Pancreas (tissue), 10 donors: ENCODE measurements around the gene GRID1. TPM values are rescaled to one million over a fixed set of nuclear protein-coding genes. Genes with fewer than 3 reads are reported as not detected.

Experiments
- ATAC-seq, 4 donors: fragments of 200-7000 bp; cut with Tn5 transposase; one replicate each; pipeline versions ENCODE4 v1.8.0 to v1.9.1; 2020; ENCODE audit warnings: mild to moderate bottlenecking in 4 of 4, moderate library complexity in 4 of 4
- DNase-seq, 6 donors: peaks; one replicate each; pipeline ENCODE4 v3.0.0-alpha.2; 2020
- FAIRE-seq: peaks from 2 replicates; lab custom pipeline; 2012; peaks lifted over from hg19 to GRCh38; lab: Jason Lieb, UNC
- H3K27ac ChIP-seq, 4 donors: fragments of 200-600 bp; sonication (generic); 1 replicate in 3 of 4; 2 replicates in 1 of 4; pipeline versions ENCODE4 v1.5.0 to v1.8.0; 2020
- H3K27me3 ChIP-seq, 4 donors: fragments of 200-600 bp; one replicate each; pipeline ENCODE4 v1.8.0; 2021
- H3K36me3 ChIP-seq, 3 donors: fragments of 200-600 bp; sonication (generic) in 1 of 3; one replicate each; pipeline versions ENCODE4 v1.5.0 to v1.8.0; 2020 to 2021
- H3K4me1 ChIP-seq, 3 donors: fragments of 200-600 bp; one replicate each; pipeline ENCODE4 v1.8.0; 2021
- H3K4me3 ChIP-seq, 4 donors: fragments of 200-600 bp; sonication (generic) in 2 of 4; one replicate each; pipeline versions ENCODE4 v1.5.0 to v1.8.0; 2020 to 2021
- H3K9me3 ChIP-seq, 4 donors: fragments of 200-600 bp; one replicate each; pipeline ENCODE4 v1.8.0; 2021
- CTCF ChIP-seq, 4 donors: fragments of 200-600 bp; sonication (generic) in 3 of 4; IDR thresholded peaks; one replicate each; pipeline versions ENCODE4 v1.5.0 to v1.8.0; 2021; ENCODE audit warnings: antibody characterized with exemption in 4 of 4
- WGBS, 2 donors: extraction: QIAGEN DNeasy Blood & Tissue Kit; methylation state at CpG; one replicate each; pipeline ENCODE4 v1.1.7; 2013; 5-methylcytosine and 5-hydroxymethylcytosine counted together
- intact Hi-C, 3 donors: fragments of 100-400 bp; cut with DNase I; formaldehyde crosslinking; loops; one replicate each; pipeline versions ENCODE4 v1.11.1 to v1.14.2; 2022
- polyA plus RNA-seq, 2 donors: library from polyadenylated mRNA; stranded (reverse); fragments of 200-250 nt; gene quantifications; one replicate each; pipeline ENCODE4 v1.2.3, GENCODE V29; 2013
- total RNA-seq, 6 donors: library from RNA; stranded (reverse); fragmentation: NEBNext Ultra II Directional in 4 of 6; extraction: Animal tissue kit (Norgen Biotek cat#: 25700) in 4 of 6; gene quantifications; one replicate each; pipeline versions ENCODE4 v1.2.1 to v1.2.4, GENCODE V29; 2021 to 2023
- donor health status: healthy with polysubstance abuse.
- donor health status: DM: no; HTN: no; CAD: no; lungs with moderate emphysema.
- donor health status: DM: no; HTN: no; CAD: no.
- donor health status: control.
- donor health status: control.
- donor health status: Bipolar disorder and iron deficiency.
- donor health status: DM: yes; HTN: yes; CAD: no.
- donor health status: DM: no; HTN: no; CAD: no.
- donor health status: DM: no; HTN: no; CAD: no.
- donor health status: DM: yes; HTN: yes; CAD: no.

GRID1 gene
- total and polyA plus RNA-seq, 8 donors: 0.05 to 1.5 (median 0.91) TPM

DNA sequence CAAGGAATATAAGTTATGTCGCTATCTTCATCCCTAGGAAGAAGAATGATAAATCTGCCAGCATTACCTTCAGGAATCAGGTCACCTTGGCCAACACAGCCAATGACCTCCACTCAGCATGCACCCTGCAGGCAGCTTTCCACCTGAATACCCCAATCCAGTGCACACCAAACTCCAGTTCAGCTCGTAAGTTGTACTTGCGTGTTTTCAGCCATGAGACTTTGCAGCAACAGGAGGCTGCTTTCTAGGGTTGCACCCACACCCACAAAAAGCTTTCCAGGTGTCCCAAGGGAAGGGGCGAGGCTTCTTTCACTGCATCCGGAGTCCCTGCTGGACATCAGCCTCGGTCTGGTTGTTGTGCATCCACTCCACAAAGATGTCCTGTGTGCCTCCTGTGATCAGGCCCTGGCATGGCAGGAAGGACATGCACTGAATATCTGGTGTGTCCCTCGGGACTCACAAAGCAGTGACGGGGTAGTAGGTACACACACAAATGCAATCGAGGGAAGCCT is 282.9 kb downstream of the GRID1 start:
- ATAC-seq (no peak), FAIRE-seq (no peak), DNase-seq (no peak)
- intact Hi-C loops: no loop called here
- Histone ChIP-seq H3K27ac (no peak overlapping the region), H3K4me3 (no peak overlapping the region), H3K9me3 (no peaks in the 10 kb centered on the region), H3K27me3 (no peaks in the 10 kb centered on the region), H3K36me3 (no peaks in the 10 kb centered on the region), H3K4me1 (no peaks in the 10 kb centered on the region)
- WGBS, 2 donors: 74 to 77% methylated on average over 9 of the region's 9 CpGs
- no peak for TF ChIP-seq CTCF (IDR thresholded peaks at IDR 0.05)

DNA sequence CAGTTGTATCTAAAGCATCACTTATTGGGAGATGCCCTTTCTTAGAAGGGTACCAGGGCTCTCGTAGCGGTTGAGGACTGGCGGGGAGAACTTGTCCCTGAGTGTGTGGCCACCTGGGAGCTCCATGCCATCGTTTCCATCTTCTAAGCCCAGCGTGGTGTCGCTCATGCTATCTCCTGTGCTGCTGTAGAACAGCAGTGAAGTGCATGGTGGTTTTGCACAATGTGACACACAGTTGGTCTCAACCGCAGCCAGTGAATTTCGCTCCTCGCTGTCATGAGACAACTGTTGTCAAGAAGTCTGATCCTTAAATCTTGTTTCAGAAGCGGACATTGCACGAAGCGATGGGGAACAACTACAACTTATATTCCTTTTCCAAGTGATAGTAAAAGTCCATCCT is 283.4 kb downstream of the GRID1 start:
- WGBS, 2 donors: 83 to 85% methylated on average over 12 of the region's 12 CpGs
- H3K9me3 ChIP-seq: no peaks in the 10 kb centered on the region
- no peak overlapping the region for H3K4me3 ChIP-seq
- H3K4me1 ChIP-seq: no peaks in the 10 kb centered on the region
- DNase-seq (no peak), ATAC-seq (no peak), FAIRE-seq (no peak)
- no peak for TF ChIP-seq CTCF (IDR thresholded peaks at IDR 0.05)
- H3K27ac ChIP-seq: no peak overlapping the region
- intact Hi-C loops: no loop called here
- no peaks in the 10 kb centered on the region for H3K27me3 ChIP-seq
- H3K36me3 ChIP-seq: no peaks in the 10 kb centered on the region

DNA sequence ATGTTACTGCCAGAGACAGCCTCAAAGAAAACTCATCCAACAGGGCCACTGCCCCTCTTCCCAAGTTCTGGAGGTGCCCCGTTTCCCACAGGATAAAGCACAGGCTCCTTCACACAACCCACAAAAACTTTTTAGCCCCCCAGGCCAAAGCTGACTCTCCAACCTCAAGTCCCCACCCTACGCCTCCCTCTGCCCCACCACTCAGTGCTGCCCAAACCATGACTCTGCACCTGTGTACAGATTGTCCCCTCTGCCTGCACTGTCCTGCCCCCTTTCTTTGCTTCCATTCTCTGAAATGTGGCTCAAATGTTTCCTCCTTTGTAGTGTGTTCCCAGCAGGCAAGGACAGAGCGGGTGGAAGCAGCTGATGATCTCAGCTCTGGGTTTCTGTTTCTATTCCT is 284.0 kb downstream of the GRID1 start:
- WGBS, 2 donors: 83 to 84% methylated on average over 3 of the region's 3 CpGs
- Histone ChIP-seq H3K4me3 (no peak overlapping the region), H3K9me3 (no peaks in the 10 kb centered on the region), H3K36me3 (no peaks in the 10 kb centered on the region), H3K27me3 (no peaks in the 10 kb centered on the region), H3K27ac (no peak overlapping the region), H3K4me1 (no peaks in the 10 kb centered on the region)
- intact Hi-C loops: no loop called here
- ATAC-seq (no peak), FAIRE-seq (no peak), DNase-seq (no peak)
- no peak for TF ChIP-seq CTCF (IDR thresholded peaks at IDR 0.05)

GRCh38 chr10:86079088-86079487 is 287.5 kb downstream of the GRID1 start:
- DNase-seq (no peak), FAIRE-seq (no peak), ATAC-seq (no peak)
- Histone ChIP-seq H3K9me3 (no peaks in the 10 kb centered on the region), H3K4me3 (no peak overlapping the region), H3K27me3 (no peaks in the 10 kb centered on the region), H3K36me3 (no peaks in the 10 kb centered on the region), H3K4me1 (no peaks in the 10 kb centered on the region), H3K27ac (no peak overlapping the region)
- 78 to 82% methylated on average over 4 of the region's 4 CpGs for WGBS, 2 donors
- intact Hi-C loops: no loop called here
- no peak for TF ChIP-seq CTCF (IDR thresholded peaks at IDR 0.05)

DNA sequence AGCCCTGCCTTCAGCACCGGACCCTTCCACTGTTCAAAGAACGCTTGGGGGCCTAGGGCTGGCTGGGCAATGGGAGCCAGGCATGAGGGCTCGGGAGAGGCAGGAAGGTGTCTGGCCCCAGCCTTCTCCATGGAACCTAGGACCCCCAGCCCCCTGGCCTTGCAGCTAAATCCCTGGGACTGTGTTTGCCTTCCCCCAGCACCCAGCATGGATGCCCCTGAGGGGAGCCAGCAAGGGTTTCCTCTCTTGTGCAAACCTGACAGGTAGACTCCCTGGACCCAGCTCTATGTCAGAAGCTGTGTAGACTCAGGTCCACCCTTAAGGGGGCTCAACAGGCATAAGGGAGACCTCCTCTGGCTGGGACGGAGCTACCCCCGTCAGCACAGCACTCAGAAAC is 288.0 kb downstream of the GRID1 start:
- Histone ChIP-seq H3K4me1 (no peaks in the 10 kb centered on the region), H3K4me3 (no peak overlapping the region), H3K9me3 (no peaks in the 10 kb centered on the region), H3K27me3 (no peaks in the 10 kb centered on the region), H3K27ac (no peak overlapping the region), H3K36me3 (no peaks in the 10 kb centered on the region)
- intact Hi-C loops: no loop called here
- 78 to 81% methylated on average over 5 of the region's 5 CpGs for WGBS, 2 donors
- DNase-seq (no peak), ATAC-seq (no peak), FAIRE-seq (no peak)
- TF ChIP-seq CTCF (IDR thresholded peaks at IDR 0.05): no peak
